Mesenchymal stem cell (in vitro differentiated cells and primary cell): ENCODE results near the gene PAX9.

Experiments used
- DNase-seq: peaks from one replicate; pipeline ENCODE4 v3.0.0-alpha.2; 2013
- H2AFZ ChIP-seq: one replicate; pipeline ENCODE4 v1.6.1; 2013; ENCODE audit warnings: low read depth, mild to moderate bottlenecking, control low read depth, inconsistent platforms, low read length, moderate library complexity
- H2AK5ac ChIP-seq: 2 replicates; pipeline ENCODE4 v1.6.1; 2013; ENCODE audit warnings: low read length, moderate library complexity, mild to moderate bottlenecking, inconsistent platforms; ENCODE audit not compliant: severe bottlenecking
- H2BK120ac ChIP-seq: one replicate; pipeline ENCODE4 v1.6.1; 2013; ENCODE audit warnings: low read depth, mild to moderate bottlenecking, inconsistent platforms, low read length, moderate library complexity
- H2BK12ac ChIP-seq, 2 experiments: one replicate each; pipeline ENCODE4 v1.6.1; 2013; ENCODE audit warnings: inconsistent platforms in 2 of 2, low read length in 2 of 2, mild to moderate bottlenecking in 2 of 2, moderate library complexity in 2 of 2, control low read depth in 1 of 2
- H2BK15ac ChIP-seq: one replicate; pipeline ENCODE4 v1.6.1; 2013; ENCODE audit warnings: mild to moderate bottlenecking, low read depth, inconsistent platforms; ENCODE audit not compliant: poor library complexity, severe bottlenecking
- H2BK5ac ChIP-seq: 2 replicates; pipeline ENCODE4 v1.6.1; 2013; ENCODE audit warnings: low read depth, mild to moderate bottlenecking, low read length, control low read depth, inconsistent platforms; ENCODE audit not compliant: poor library complexity, severe bottlenecking
- H3K14ac ChIP-seq, 2 experiments: one replicate each; pipeline ENCODE4 v1.6.1; 2013; ENCODE audit warnings: inconsistent platforms in 2 of 2, low read length in 2 of 2, control low read depth in 1 of 2, mild to moderate bottlenecking in 1 of 2, moderate library complexity in 1 of 2
- H3K18ac ChIP-seq, 2 experiments: one replicate each; pipeline ENCODE4 v1.6.1; 2013; ENCODE audit warnings: inconsistent platforms in 2 of 2, low read length in 2 of 2, control low read depth in 1 of 2, low read depth in 1 of 2, mild to moderate bottlenecking in 1 of 2
- H3K23ac ChIP-seq, 2 experiments: one replicate each; pipeline ENCODE4 v1.6.1; 2013; ENCODE audit warnings: inconsistent platforms in 2 of 2, low read length in 2 of 2, mild to moderate bottlenecking in 2 of 2, moderate library complexity in 2 of 2, control low read depth in 1 of 2
- H3K27ac ChIP-seq: 2 replicates; pipeline ENCODE4 v1.5.1; 2013; ENCODE audit warnings: mild to moderate bottlenecking, moderate library complexity, low read length, control low read depth, inconsistent platforms; ENCODE audit not compliant: poor library complexity, severe bottlenecking
- H3K27me3 ChIP-seq, 2 experiments: 2 replicates each; pipeline versions ENCODE4 v1.6.1 to v1.7.0; 2013; ENCODE audit warnings: low read length in 2 of 2, mild to moderate bottlenecking in 2 of 2, moderate library complexity in 2 of 2, control low read depth in 1 of 2, inconsistent platforms in 1 of 2; ENCODE audit not compliant: control insufficient read depth in 1 of 2, insufficient read depth in 1 of 2
- H3K36me3 ChIP-seq, 2 experiments: 2 replicates each; pipeline versions ENCODE4 v1.6.1 to v1.7.0; 2013; ENCODE audit warnings: low read length in 2 of 2, control low read depth in 1 of 2, inconsistent platforms in 1 of 2, low read depth in 1 of 2, mild to moderate bottlenecking in 1 of 2; ENCODE audit not compliant: insufficient read depth in 2 of 2, control insufficient read depth in 1 of 2
- H3K4ac ChIP-seq, 2 experiments: one replicate each; pipeline ENCODE4 v1.6.1; 2013; ENCODE audit warnings: inconsistent platforms in 2 of 2, low read length in 2 of 2, mild to moderate bottlenecking in 2 of 2, moderate library complexity in 2 of 2, control low read depth in 1 of 2, low read depth in 1 of 2
- H3K4me1 ChIP-seq: 2 replicates; pipeline ENCODE4 v1.6.1; 2013; ENCODE audit warnings: low read depth, low read length, control low read depth; ENCODE audit not compliant: control insufficient read depth, insufficient read depth
- H3K4me2 ChIP-seq: 2 replicates; pipeline ENCODE4 v1.6.1; 2013; ENCODE audit warnings: low read length, mild to moderate bottlenecking, inconsistent platforms; ENCODE audit not compliant: poor library complexity, severe bottlenecking
- H3K4me3 ChIP-seq, 2 experiments: 2 replicates each; pipeline versions ENCODE4 v1.5.1 to v1.7.0; 2013; ENCODE audit warnings: low read length in 2 of 2, mild to moderate bottlenecking in 2 of 2, control low read depth in 1 of 2, low read depth in 1 of 2; ENCODE audit not compliant: insufficient read depth in 1 of 2
- H3K79me1 ChIP-seq: replicated peaks from 2 replicates; pipeline ENCODE4 v1.6.1; 2013; ENCODE audit warnings: mild to moderate bottlenecking, control low read depth, low read length, inconsistent platforms; ENCODE audit not compliant: poor library complexity, severe bottlenecking
- H3K9ac ChIP-seq: 2 replicates; pipeline ENCODE4 v1.7.0; 2013; ENCODE audit warnings: mild to moderate bottlenecking, low read length, moderate library complexity
- H3K9me3 ChIP-seq: 2 replicates; pipeline ENCODE4 v1.7.0; 2013; ENCODE audit warnings: mild to moderate bottlenecking, low read length; ENCODE audit not compliant: control insufficient read depth
- H4K8ac ChIP-seq: one replicate; pipeline ENCODE4 v1.6.1; 2013; ENCODE audit warnings: inconsistent platforms, mild to moderate bottlenecking, low read length, moderate library complexity
- H4K91ac ChIP-seq: one replicate; pipeline ENCODE4 v1.6.1; 2013; ENCODE audit warnings: mild to moderate bottlenecking, low read length, inconsistent platforms
- WGBS: methylation state at CpG from one replicate; pipeline ENCODE4 v1.1.7; 2013; ENCODE audit warnings: mixed read lengths; 5-methylcytosine and 5-hydroxymethylcytosine counted together

Gene PAX9

DNA sequence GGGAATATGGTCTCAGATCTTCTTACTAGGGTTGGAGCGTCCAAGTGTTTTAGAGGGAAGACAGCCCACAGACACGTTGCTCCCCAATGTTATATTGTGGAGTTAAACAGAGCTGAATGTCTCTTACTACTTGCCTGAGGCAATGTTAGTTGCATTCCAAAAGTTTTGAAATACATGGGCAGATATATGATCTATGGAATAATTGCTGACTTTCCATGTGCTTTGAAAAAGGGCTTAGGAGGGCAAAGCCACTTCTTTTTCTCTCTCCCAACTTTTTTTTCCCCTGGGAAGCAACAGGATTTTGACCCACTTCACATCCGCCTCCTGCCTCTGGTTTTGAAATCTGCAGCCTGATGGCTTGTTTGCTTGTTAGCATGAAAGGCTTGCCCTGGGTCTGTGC, 33.7 kb upstream of the PAX9 start:
- no peaks in the 10 kb centered on the region for H3K79me1 ChIP-seq
- no peak for DNase-seq
- no peaks in the 10 kb centered on the region for H3K36me3 ChIP-seq

DNA sequence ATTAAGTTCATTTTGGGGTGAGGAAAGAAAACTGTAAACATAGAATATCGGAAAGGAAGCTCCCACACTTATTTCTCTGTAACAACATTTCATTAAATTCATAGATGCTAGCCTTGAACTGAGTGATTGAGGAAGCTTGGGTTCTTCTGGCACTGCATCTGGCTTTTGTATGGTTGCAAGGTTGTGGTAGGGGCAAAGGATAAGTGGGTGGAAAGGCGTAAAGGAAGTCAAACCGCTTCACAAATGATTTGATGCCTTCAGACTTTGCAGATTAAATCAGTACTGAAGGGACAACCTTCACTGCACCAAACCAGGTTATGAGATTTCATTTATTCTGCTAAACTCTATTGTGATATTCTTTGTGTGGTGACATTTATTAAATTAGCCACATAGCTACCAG, 28.1 kb upstream of the PAX9 start:
- Histone ChIP-seq H4K91ac (no peak overlapping the region), H3K9me3 (no peaks in the 10 kb centered on the region), H3K9ac (no peak overlapping the region), H3K4me2 (no peak overlapping the region), H2BK120ac (no peak overlapping the region), H3K23ac (no peak overlapping the region), H3K27ac (no peak overlapping the region), H3K4me3 (no peak overlapping the region), H3K4ac (no peak overlapping the region), H2AFZ (no peak overlapping the region), H2AK5ac (no peak overlapping the region), H3K4me1 (no peaks in the 10 kb centered on the region), H3K36me3 (no peaks in the 10 kb centered on the region), H4K8ac (no peak overlapping the region), H3K27me3 (peaks cover 11 to 17% of the 10 kb centered on the region in 2 experiments), H3K14ac (no peak overlapping the region), H2BK15ac (no peak overlapping the region), H3K18ac (no peak overlapping the region), H3K79me1 (no peaks in the 10 kb centered on the region), H2BK5ac (no peak overlapping the region), H2BK12ac (no peak overlapping the region)
- no peak for DNase-seq
- WGBS = 72% methylated on average over 2 of the region's 3 CpGs

More for the DNA sequence above, 33.7 kb upstream of the PAX9 start:
- Histone ChIP-seq H3K4me1 (no peaks in the 10 kb centered on the region), H3K9me3 (no peaks in the 10 kb centered on the region), H3K18ac (no peak overlapping the region), H2BK120ac (no peak overlapping the region), H3K27ac (no peak overlapping the region), H3K4me2 (no peak overlapping the region), H2BK12ac (no peak overlapping the region), H2AFZ (no peak overlapping the region), H2BK5ac (no peak overlapping the region), H3K27me3 (peaks cover 24 to 31% of the 10 kb centered on the region in 2 experiments), H3K14ac (no peak overlapping the region), H2BK15ac (no peak overlapping the region), H4K91ac (no peak overlapping the region), H3K23ac (no peak overlapping the region), H3K9ac (no peak overlapping the region), H3K4me3 (no peak overlapping the region), H4K8ac (no peak overlapping the region), H3K4ac (no peak overlapping the region), H2AK5ac (no peak overlapping the region)
- 58% methylated on average over 3 of the region's 3 CpGs for WGBS

DNA sequence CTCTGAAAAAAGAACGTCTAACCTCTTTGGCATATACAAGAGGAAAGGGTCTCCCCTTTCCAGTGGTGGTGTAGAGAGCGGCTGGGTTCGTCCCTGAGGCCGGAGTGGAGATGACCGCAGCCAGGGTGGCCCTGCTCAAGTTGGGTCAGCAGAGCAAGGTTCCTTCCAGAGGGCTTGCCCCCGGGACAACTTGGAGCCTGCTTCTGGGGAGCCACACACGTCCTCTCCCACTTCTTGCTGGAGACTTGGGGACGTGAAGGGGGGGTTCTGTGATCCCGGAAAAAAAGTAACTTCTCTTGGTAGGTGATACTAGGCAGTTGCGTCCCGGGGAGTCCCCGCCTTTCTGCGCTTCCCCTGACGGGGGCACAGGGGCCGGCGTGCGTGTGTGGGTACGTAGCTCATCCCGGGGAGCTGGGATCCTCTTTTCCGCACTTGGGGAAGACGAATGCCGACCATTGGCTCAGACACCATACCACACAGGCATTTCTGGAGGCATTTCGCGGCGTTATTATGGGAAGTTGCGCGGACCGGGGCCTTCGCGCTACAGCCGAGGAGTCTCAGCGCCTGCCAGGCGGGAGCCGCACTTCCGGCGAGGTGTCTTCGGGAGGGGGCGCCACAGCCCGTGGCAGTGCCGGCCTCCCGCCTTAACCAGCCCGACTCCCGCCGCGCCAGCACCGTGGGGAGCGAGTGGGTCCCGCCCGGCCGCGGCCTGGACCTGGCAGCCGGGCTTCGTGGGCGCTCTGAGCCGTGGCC, 14.8 kb upstream of the PAX9 start:
- H2BK15ac ChIP-seq = no peak overlapping the region
- peak overlapping the region in 1 of 2 experiments; percentile 77 for H3K23ac ChIP-seq
- H4K91ac ChIP-seq = no peak overlapping the region
- H2BK120ac ChIP-seq = no peak overlapping the region
- no peaks in the 10 kb centered on the region for H3K36me3 ChIP-seq
- no peak overlapping the region for H3K14ac ChIP-seq
- H3K9ac ChIP-seq = peak overlapping the region; percentile 51
- no peaks in the 10 kb centered on the region for H3K79me1 ChIP-seq
- no peak overlapping the region for H2AFZ ChIP-seq
- no peaks in the 10 kb centered on the region for H3K9me3 ChIP-seq
- no peak overlapping the region for H3K27ac ChIP-seq
- H2BK5ac ChIP-seq = no peak overlapping the region
- no peak overlapping the region for H3K4ac ChIP-seq
- no peak overlapping the region for H2BK12ac ChIP-seq
- DNase-seq = no peak
- no peak overlapping the region for H2AK5ac ChIP-seq
- 7% methylated on average over 51 of the region's 55 CpGs for WGBS
- H3K4me3 ChIP-seq = peak overlapping the region; percentile 63 to 76
- peaks cover 17% of the 10 kb centered on the region for H3K4me1 ChIP-seq
- H3K4me2 ChIP-seq = peak overlapping the region; percentile 99
- peaks cover 70 to 82% of the 10 kb centered on the region in 2 experiments for H3K27me3 ChIP-seq
- H4K8ac ChIP-seq = no peak overlapping the region
- peak overlapping the region in 1 of 2 experiments; percentile 72 for H3K18ac ChIP-seq

DNA sequence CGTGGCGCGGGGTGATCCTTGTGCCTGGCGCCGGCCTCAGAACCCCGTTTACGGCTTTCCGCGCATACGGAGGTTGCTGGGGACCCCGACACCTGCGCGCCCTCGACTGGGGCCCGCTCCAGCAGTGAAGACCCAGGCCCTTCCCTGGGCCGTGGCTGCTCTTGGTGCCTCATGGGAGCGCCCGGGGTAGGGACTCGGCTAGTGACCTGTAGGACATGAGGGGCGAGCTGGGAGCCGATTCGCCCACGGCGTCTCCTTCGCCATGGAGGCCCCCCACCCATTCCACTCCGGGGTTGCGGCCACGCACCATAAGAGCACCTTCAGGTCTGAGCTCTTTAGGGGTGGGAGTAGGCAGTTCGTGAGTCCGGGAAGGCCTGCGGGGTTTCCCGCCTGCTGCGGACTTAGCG, 14.2 kb upstream of the PAX9 start:
- Histone ChIP-seq H2AFZ (no peak overlapping the region), H3K9me3 (no peaks in the 10 kb centered on the region), H3K27me3 (peaks cover 67 to 82% of the 10 kb centered on the region in 2 experiments), H2AK5ac (no peak overlapping the region), H4K8ac (no peak overlapping the region), H3K36me3 (no peaks in the 10 kb centered on the region), H2BK15ac (no peak overlapping the region), H3K4ac (no peak overlapping the region), H3K14ac (peak overlapping the region in 1 of 2 experiments; percentile 30), H3K18ac (no peak overlapping the region), H3K27ac (no peak overlapping the region), H3K4me3 (peak overlapping the region; percentile 63 to 76), H2BK120ac (no peak overlapping the region), H2BK5ac (no peak overlapping the region), H3K79me1 (no peaks in the 10 kb centered on the region), H3K4me2 (peak overlapping the region; percentile 99), H3K4me1 (peaks cover 17% of the 10 kb centered on the region), H2BK12ac (no peak overlapping the region), H3K23ac (no peak overlapping the region), H3K9ac (peak overlapping the region; percentile 51), H4K91ac (no peak overlapping the region)
- 0% methylated on average over 24 of the region's 34 CpGs for WGBS
- no peak for DNase-seq
